Thyroid gland (tissue), 4 donors: ENCODE results near the gene SLC25A23. TPM values are rescaled to one million over a fixed set of nuclear protein-coding genes. Genes with fewer than 3 reads are reported as not detected.

Experiments used
- DNase-seq, 2 donors: peaks; one replicate each; pipeline ENCODE4 v3.0.0-alpha.2; 2019
- H3K27ac ChIP-seq, 3 donors: fragments of 200-600 bp; sonication (generic); 1 replicate in 2 of 3; 2 replicates in 1 of 3; pipeline ENCODE4 v1.5.1; 2016 to 2019; ENCODE audit warnings: mild to moderate bottlenecking in 1 of 3, moderate library complexity in 1 of 3
- H3K27me3 ChIP-seq: fragments of 200-600 bp; sonication (generic); one replicate; pipeline ENCODE4 v1.5.1; 2019
- H3K36me3 ChIP-seq, 2 donors: fragments of 200-600 bp; sonication (generic); one replicate each; pipeline ENCODE4 v1.5.1; 2016 to 2019
- H3K4me1 ChIP-seq, 2 donors: fragments of 200-600 bp; sonication (generic); one replicate each; pipeline ENCODE4 v1.5.1; 2017 to 2019
- H3K4me3 ChIP-seq, 3 donors: fragments of 200-600 bp; sonication (generic); replicated peaks in 1 of 3; 1 replicate in 2 of 3; 2 replicates in 1 of 3; pipeline ENCODE4 v1.5.1; 2016; ENCODE audit warnings: mild to moderate bottlenecking in 1 of 3
- H3K9me3 ChIP-seq: fragments of 200-600 bp; sonication (generic); one replicate; pipeline ENCODE4 v1.5.1; 2017
- POLR2A ChIP-seq, 2 donors: fragments of 450-650 bp; IDR thresholded peaks; one replicate each; pipeline ENCODE4 v1.6.1; 2017; ENCODE audit warnings: antibody characterized with exemption in 2 of 2, mild to moderate bottlenecking in 2 of 2, moderate library complexity in 1 of 2
- WGBS, 2 donors: methylation state at CpG; one replicate each; pipeline ENCODE4 v1.1.5; 2017; 5-methylcytosine and 5-hydroxymethylcytosine counted together
- intact Hi-C: fragments of 100-400 bp; cut with DNase I; formaldehyde crosslinking; loops from one replicate; pipeline ENCODE4 v1.15.1; 2023
- total RNA-seq, 4 donors: library from RNA; depleted of rRNA; stranded (reverse); fragments of >200 nt; gene quantifications; one replicate each; pipeline ENCODE4 v1.2.3, GENCODE V29; 2016
- TF ChIP-seq, protein P1 (sequence below), 6 experiments: fragments of 200-600 bp in 3 of 6; fragments of 450-650 bp in 3 of 6; sonication (generic) in 3 of 6; IDR thresholded peaks; one replicate each; pipeline ENCODE4 v1.5.1; 2016 to 2019; ENCODE audit warnings: antibody characterized with exemption in 6 of 6, mild to moderate bottlenecking in 2 of 6, inconsistent platforms in 1 of 6, moderate library complexity in 1 of 6

Gene SLC25A23
- total RNA-seq, 4 donors from 2014 or later = 75.2 to 214 (median 152) TPM

- Histone ChIP-seq H3K27ac (no peak overlapping the region), H3K36me3 (no peaks in the 10 kb centered on the region), H3K4me3 (no peak overlapping the region), H3K4me1 (peaks cover 7 to 10% of the 10 kb centered on the region in 2 donors), H3K9me3 (no peaks in the 10 kb centered on the region), H3K27me3 (peaks cover 19% of the 10 kb centered on the region)
- 44 to 48% methylated on average over 16 to 18 of the region's 24 CpGs for WGBS, 2 donors
- TF ChIP-seq POLR2A (IDR thresholded peaks at IDR 0.05) = no peak
- TF ChIP-seq, protein P1, sequence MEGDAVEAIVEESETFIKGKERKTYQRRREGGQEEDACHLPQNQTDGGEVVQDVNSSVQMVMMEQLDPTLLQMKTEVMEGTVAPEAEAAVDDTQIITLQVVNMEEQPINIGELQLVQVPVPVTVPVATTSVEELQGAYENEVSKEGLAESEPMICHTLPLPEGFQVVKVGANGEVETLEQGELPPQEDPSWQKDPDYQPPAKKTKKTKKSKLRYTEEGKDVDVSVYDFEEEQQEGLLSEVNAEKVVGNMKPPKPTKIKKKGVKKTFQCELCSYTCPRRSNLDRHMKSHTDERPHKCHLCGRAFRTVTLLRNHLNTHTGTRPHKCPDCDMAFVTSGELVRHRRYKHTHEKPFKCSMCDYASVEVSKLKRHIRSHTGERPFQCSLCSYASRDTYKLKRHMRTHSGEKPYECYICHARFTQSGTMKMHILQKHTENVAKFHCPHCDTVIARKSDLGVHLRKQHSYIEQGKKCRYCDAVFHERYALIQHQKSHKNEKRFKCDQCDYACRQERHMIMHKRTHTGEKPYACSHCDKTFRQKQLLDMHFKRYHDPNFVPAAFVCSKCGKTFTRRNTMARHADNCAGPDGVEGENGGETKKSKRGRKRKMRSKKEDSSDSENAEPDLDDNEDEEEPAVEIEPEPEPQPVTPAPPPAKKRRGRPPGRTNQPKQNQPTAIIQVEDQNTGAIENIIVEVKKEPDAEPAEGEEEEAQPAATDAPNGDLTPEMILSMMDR (IDR thresholded peaks at IDR 0.05) = no peak
- no peak for DNase-seq
- intact Hi-C loops = no loop called here
Observed at GRCh38 chr19:6500837-6501739, 41.5 kb upstream of the SLC25A23 start.

GRCh38 chr19:6499052-6499790 is 39.6 kb upstream of the SLC25A23 start:
- H3K4me1 ChIP-seq = peaks cover 7 to 10% of the 10 kb centered on the region in 2 donors
- H3K27me3 ChIP-seq = peaks cover 19% of the 10 kb centered on the region
- H3K9me3 ChIP-seq = no peaks in the 10 kb centered on the region
- H3K36me3 ChIP-seq = no peaks in the 10 kb centered on the region
- H3K4me3 ChIP-seq = no peak overlapping the region
- no peak overlapping the region for H3K27ac ChIP-seq
- DNase-seq = no peak
- WGBS, 2 donors = 71 to 78% methylated on average over 17 of the region's 17 CpGs
- intact Hi-C loops = no loop called here
- TF ChIP-seq POLR2A (IDR thresholded peaks at IDR 0.05) = no peak
- TF ChIP-seq, protein P1 (IDR thresholded peaks at IDR 0.05) = no peak

- intact Hi-C loops = no loop called here
- TF ChIP-seq POLR2A (IDR thresholded peaks at IDR 0.05) = no peak
- TF ChIP-seq, protein P1 (IDR thresholded peaks at IDR 0.05) = no peak
- H3K27ac ChIP-seq = no peak overlapping the region
- H3K4me1 ChIP-seq = peaks cover 7 to 10% of the 10 kb centered on the region in 2 donors
- H3K36me3 ChIP-seq = no peaks in the 10 kb centered on the region
- H3K4me3 ChIP-seq = no peak overlapping the region
- WGBS, 2 donors = 75 to 89% methylated on average over 7 of the region's 7 CpGs
- DNase-seq = no peak
- no peaks in the 10 kb centered on the region for H3K9me3 ChIP-seq
- H3K27me3 ChIP-seq = peaks cover 19% of the 10 kb centered on the region
Observed at GRCh38 chr19:6498294-6499036, 38.9 kb upstream of the SLC25A23 start.

GRCh38 chr19:6495947-6496346 is 36.4 kb upstream of the SLC25A23 start:
- DNase-seq = no peak
- WGBS, 2 donors = 96% methylated on average over 16 to 17 of the region's 19 CpGs
- no peak for TF ChIP-seq POLR2A (IDR thresholded peaks at IDR 0.05)
- TF ChIP-seq, protein P1 (IDR thresholded peaks at IDR 0.05) = no peak
- Histone ChIP-seq H3K9me3 (no peaks in the 10 kb centered on the region), H3K4me3 (no peak overlapping the region), H3K27ac (no peak overlapping the region), H3K4me1 (no peaks in the 10 kb centered on the region), H3K36me3 (no peaks in the 10 kb centered on the region), H3K27me3 (peaks cover under 1% of the 10 kb centered on the region)
- intact Hi-C loops = no loop called here
